OCI-LY7 (cell line): ENCODE results near the gene PPP6R3.

ENCODE experiments used
- CTCF ChIP-seq: fragments of 200-600 bp; sonication (generic); conservative IDR thresholded peaks from 2 replicates; pipeline ENCODE4 v1.5.1; 2014; ENCODE audit warnings: mild to moderate bottlenecking, antibody characterized with exemption, low read length, moderate library complexity, mixed read lengths
- EZH2phosphoT487 ChIP-seq: fragments of 200-600 bp; sonication (generic); IDR thresholded peaks from 2 replicates; pipeline ENCODE4 v1.6.1; 2018; ENCODE audit warnings: low read depth, borderline replicate concordance, mild to moderate bottlenecking, mixed run types, antibody characterized with exemption, low read length, moderate library complexity, mixed read lengths

- TF ChIP-seq EZH2phosphoT487 (no peak), CTCF (no peak)
Measured at GRCh38 chr11:68480193-68480592, 19.6 kb downstream of the PPP6R3 start.
